Measurements from ENCODE around the gene SLC35F4. TPM values are rescaled to one million over a fixed set of nuclear protein-coding genes. Genes with fewer than 3 reads are reported as not detected.

Gene SLC35F4
- total and polyA plus RNA-seq, 2 donors (not counting 3 experiments of a cell fraction or from before 2014, with no cell fraction given): not detected

- no peak overlapping the region for H2AFZ ChIP-seq (ENCODE audit: low read depth, low read length)
These were observed 258.8 kb downstream of the SLC35F4 start for GRCh38 chr14:57607086-57607485.

GRCh38 chr14:57583396-57583795 is 282.5 kb downstream of the SLC35F4 start:
- Histone ChIP-seq H3K9ac (replicated peaks; ENCODE audit: extremely low read depth, insufficient read depth, low read length) (no peak overlapping the region), H3K27me3 (ENCODE audit: control insufficient read depth in 2 of 2, insufficient read depth in 2 of 2, low read length in 2 of 2) (no peaks in the 10 kb centered on the region), H2AFZ (ENCODE audit: low read depth, low read length) (no peak overlapping the region), H3K4me3 (replicated peaks in 1 of 3; ENCODE audit: insufficient read depth in 1 of 3, low read depth in 1 of 3, low read length in 3 of 3) (no peak overlapping the region), H3K27ac (ENCODE audit: insufficient read depth, low read depth, low read length) (no peak overlapping the region), H3K9me1 (replicated peaks; ENCODE audit: control insufficient read depth, extremely low read depth, insufficient read depth, low read length) (no peaks in the 10 kb centered on the region), H3K79me2 (ENCODE audit: control insufficient read depth, insufficient read depth, low read length) (no peaks in the 10 kb centered on the region), H3K4me1 (ENCODE audit: control insufficient read depth, extremely low read depth, insufficient read depth, low read length) (no peaks in the 10 kb centered on the region), H3K9me3 (replicated peaks; ENCODE audit: control insufficient read depth, insufficient read depth, low read length) (peaks cover 2% of the 10 kb centered on the region), H4K20me1 (replicated peaks; ENCODE audit: control insufficient read depth, extremely low read depth, insufficient read depth, low read length) (no peaks in the 10 kb centered on the region), H3K36me3 (ENCODE audit: control insufficient read depth in 2 of 2, extremely low read depth in 1 of 2, insufficient read depth in 2 of 2, low read length in 2 of 2) (no peaks in the 10 kb centered on the region), H3K4me2 (ENCODE audit: insufficient read depth, low read length) (no peak overlapping the region)
- dilution Hi-C loops (cut with MboI; ENCODE audit: extremely low pct_ligation_motif_present, low sequenced_read_pairs): no loop called here
- DNase-seq (ENCODE audit: low read depth, low spot score) (no peak), FAIRE-seq (no peak)
- BruUV-seq (replicated peaks): no TSS peak
- no peak for TF ChIP-seq MYC (IDR thresholded peaks at IDR 0.05; ENCODE audit: low read depth, low read length)
- no peak for TF ChIP-seq FOS (IDR thresholded peaks at IDR 0.05; ENCODE audit: borderline replicate concordance, insufficient read depth, low read length)
- TF ChIP-seq POLR2A (IDR thresholded peaks at IDR 0.05; ENCODE audit: low read depth, low read length): no peak
- TF ChIP-seq POLR2AphosphoS5 (IDR thresholded peaks at IDR 0.05; ENCODE audit: insufficient read depth, low read depth, low read length): no peak
- TF ChIP-seq MAX (IDR thresholded peaks at IDR 0.05; ENCODE audit: insufficient read depth, insufficient read length): no peak
- no peak for TF ChIP-seq GATA2 (IDR thresholded peaks at IDR 0.05; ENCODE audit: insufficient read depth, insufficient read length, low read depth, low read length)
- no peak for TF ChIP-seq JUN (IDR thresholded peaks at IDR 0.05; ENCODE audit: borderline replicate concordance, insufficient read depth, insufficient read length, low read depth)
- no peak for TF ChIP-seq EZH2 (IDR thresholded peaks at IDR 0.05; ENCODE audit: borderline replicate concordance, low read depth, low read length, severe bottlenecking)
- no peak for TF ChIP-seq CTCF (IDR thresholded peaks at IDR 0.05; ENCODE audit: extremely low read depth in 1 of 2, insufficient read depth in 1 of 2, low read depth in 1 of 2, low read length in 2 of 2)
- CTCF ChIA-PET: no interaction called here
- POLR2A ChIA-PET: no interaction called here
- intact Hi-C loops (cut with micrococcal nuclease): no loop called here

More at GRCh38 chr14:57607086-57607485, 258.8 kb downstream of the SLC35F4 start:
- dilution Hi-C loops (cut with MboI; ENCODE audit: extremely low pct_ligation_motif_present, low sequenced_read_pairs): no loop called here
- Histone ChIP-seq H3K9me1 (replicated peaks; ENCODE audit: control insufficient read depth, extremely low read depth, insufficient read depth, low read length) (no peaks in the 10 kb centered on the region), H3K4me3 (replicated peaks in 1 of 3; ENCODE audit: insufficient read depth in 1 of 3, low read depth in 1 of 3, low read length in 3 of 3) (no peak overlapping the region), H4K20me1 (replicated peaks; ENCODE audit: control insufficient read depth, extremely low read depth, insufficient read depth, low read length) (no peaks in the 10 kb centered on the region), H3K36me3 (ENCODE audit: control insufficient read depth in 2 of 2, extremely low read depth in 1 of 2, insufficient read depth in 2 of 2, low read length in 2 of 2) (no peaks in the 10 kb centered on the region), H3K4me1 (ENCODE audit: control insufficient read depth, extremely low read depth, insufficient read depth, low read length) (no peaks in the 10 kb centered on the region), H3K27ac (ENCODE audit: insufficient read depth, low read depth, low read length) (no peak overlapping the region), H3K27me3 (ENCODE audit: control insufficient read depth in 2 of 2, insufficient read depth in 2 of 2, low read length in 2 of 2) (no peaks in the 10 kb centered on the region), H3K4me2 (ENCODE audit: insufficient read depth, low read length) (no peak overlapping the region), H3K79me2 (ENCODE audit: control insufficient read depth, insufficient read depth, low read length) (no peaks in the 10 kb centered on the region), H3K9ac (replicated peaks; ENCODE audit: extremely low read depth, insufficient read depth, low read length) (no peak overlapping the region), H3K9me3 (replicated peaks; ENCODE audit: control insufficient read depth, insufficient read depth, low read length) (no peaks in the 10 kb centered on the region)
- intact Hi-C loops (cut with micrococcal nuclease): no loop called here
- FAIRE-seq (no peak), DNase-seq (ENCODE audit: low read depth, low spot score) (no peak)
- POLR2A ChIA-PET: no interaction called here
- no TSS peak for BruUV-seq (replicated peaks)
- TF ChIP-seq GATA2 (IDR thresholded peaks at IDR 0.05; ENCODE audit: insufficient read depth, insufficient read length, low read depth, low read length) (no peak), FOS (IDR thresholded peaks at IDR 0.05; ENCODE audit: borderline replicate concordance, insufficient read depth, low read length) (no peak), JUN (IDR thresholded peaks at IDR 0.05; ENCODE audit: borderline replicate concordance, insufficient read depth, insufficient read length, low read depth) (no peak)
- CTCF ChIA-PET: no interaction called here

Data from endothelial cell of umbilical vein (primary cell).